ENCODE results near the gene ARID3B. TPM values are rescaled to one million over a fixed set of nuclear protein-coding genes. Genes with fewer than 3 reads are reported as not detected.

The ARID3B gene
- polyA plus RNA-seq, 2 of the 4 experiments (the other 2 are of a cell fraction): 2.3 TPM

- Histone ChIP-seq H3K4me1 (no peaks in the 10 kb centered on the region), H3K4me2 (no peak overlapping the region), H3K9me3 (no peaks in the 10 kb centered on the region), H3K4me3 (no peak overlapping the region), H3K27ac (no peak overlapping the region)
- CTCF ChIA-PET: interaction anchor here (1.2 to 1.8 kb wide), 3 partner anchors 8 to 30 kb away, joined by 3 to 6 read pairs (median 4); no protein-coding TSS in a partner anchor
- 80% methylated on average over 8 of the region's 12 CpGs for WGBS (ENCODE audit: missing lambda C conversion rate)
- TF ChIP-seq HOXB13 (CRISPR knock-in tag; IDR thresholded peaks at IDR 0.05; ENCODE audit: low read depth): no peak
- no peak for TF ChIP-seq EHF (CRISPR knock-in tag; IDR thresholded peaks at IDR 0.05)
- no peak for TF ChIP-seq JUNB (IDR thresholded peaks at IDR 0.05)
- no peak for TF ChIP-seq EP300 (IDR thresholded peaks at IDR 0.05)
- FAIRE-seq: no peak
- DNase-seq (ENCODE audit: low read depth in 1 of 2, low spot score in 1 of 2): no peak
- no peak for ATAC-seq
- POLR2A ChIA-PET: no interaction called here
Observed at GRCh38 chr15:74604983-74605794, 64.2 kb downstream of the ARID3B start.

- Histone ChIP-seq H3K4me1 (no peaks in the 10 kb centered on the region), H3K4me3 (no peak overlapping the region), H3K9me3 (no peaks in the 10 kb centered on the region), H3K27ac (no peak overlapping the region), H3K4me2 (no peak overlapping the region)
- FAIRE-seq (no peak), DNase-seq (ENCODE audit: low read depth in 1 of 2, low spot score in 1 of 2) (no peak), ATAC-seq (no peak)
- POLR2A ChIA-PET: no interaction called here
- TF ChIP-seq ZNF302 (CRISPR knock-in tag; IDR thresholded peaks at IDR 0.05) (no peak), SREBF2 (IDR thresholded peaks at IDR 0.05) (no peak), POLR2AphosphoS2 (conservative IDR thresholded peaks at IDR 0.05; ENCODE audit: low read length) (no peak), ZFP36 (IDR thresholded peaks at IDR 0.05; ENCODE audit: borderline replicate concordance, partially characterized antibody) (peak; percentile 27), REST (IDR thresholded peaks at IDR 0.05) (no peak), RARB (CRISPR knock-in tag; IDR thresholded peaks at IDR 0.05) (no peak), CEBPB (IDR thresholded peaks at IDR 0.05) (no peak), BCL3 (IDR thresholded peaks at IDR 0.05) (no peak)
- 63% methylated on average over 1 of the region's 1 CpG for WGBS (ENCODE audit: missing lambda C conversion rate)
- CTCF ChIA-PET: no interaction called here
Observed at GRCh38 chr15:74605795-74606150, 64.8 kb downstream of the ARID3B start.

- POLR2A ChIA-PET: interaction anchor here (1.4 kb wide), 1 partner anchor 11 kb away, joined by 4 read pairs; no protein-coding TSS in a partner anchor
- CTCF ChIA-PET: interaction anchor here (0.5 kb wide), 1 partner anchor 34 kb away, joined by 6 read pairs; no protein-coding TSS in a partner anchor
Observed at GRCh38 chr15:74608786-74609185, 67.8 kb downstream of the ARID3B start.

More at GRCh38 chr15:74608786-74609185, 67.8 kb downstream of the ARID3B start:
- FAIRE-seq (no peak), ATAC-seq (no peak), DNase-seq (ENCODE audit: low read depth in 1 of 2, low spot score in 1 of 2) (no peak)
- Histone ChIP-seq H3K4me3 (no peak overlapping the region), H3K9me3 (no peaks in the 10 kb centered on the region), H3K27ac (no peak overlapping the region), H3K4me2 (no peak overlapping the region), H3K4me1 (no peaks in the 10 kb centered on the region)
- TF ChIP-seq REST (IDR thresholded peaks at IDR 0.05) (no peak), HOXA7 (CRISPR knock-in tag; IDR thresholded peaks at IDR 0.05) (no peak), JUNB (IDR thresholded peaks at IDR 0.05) (no peak), JUN (IDR thresholded peaks at IDR 0.05) (no peak), CBX8 (IDR thresholded peaks at IDR 0.05) (no peak), HES2 (IDR thresholded peaks at IDR 0.05) (no peak), MAX (IDR thresholded peaks at IDR 0.05) (no peak), E2F6 (IDR thresholded peaks at IDR 0.05; ENCODE audit: borderline replicate concordance, low read depth) (no peak), MYC (IDR thresholded peaks at IDR 0.05; ENCODE audit: borderline replicate concordance, low read length) (no peak), POLR2AphosphoS2 (conservative IDR thresholded peaks at IDR 0.05; ENCODE audit: low read length) (no peak), TP53 (CRISPR knock-in tag; IDR thresholded peaks at IDR 0.05) (no peak), NFE2L2 (conservative IDR thresholded peaks at IDR 0.05; ENCODE audit: low read length) (no peak), HDAC2 (IDR thresholded peaks at IDR 0.05) (no peak), RARB (CRISPR knock-in tag; IDR thresholded peaks at IDR 0.05) (no peak), FOSB (CRISPR knock-in tag; IDR thresholded peaks at IDR 0.05) (no peak), RCOR1 (IDR thresholded peaks at IDR 0.05; ENCODE audit: low read depth, low read length) (no peak)
- 60% methylated on average over 1 of the region's 3 CpGs for WGBS (ENCODE audit: missing lambda C conversion rate)

All from A549 (cell line).